GM23338 (cell line): ENCODE measurements around the gene KAZN. TPM values are rescaled to one million over a fixed set of nuclear protein-coding genes. Genes with fewer than 3 reads are reported as not detected.

Source experiments
- ATAC-seq: fragments of 200-7000 bp; cut with Tn5 transposase; 3 replicates; pipeline ENCODE4 v1.9.1; 2020
- DNase-seq: peaks from one replicate; pipeline ENCODE4 v3.0.0-alpha.2; 2015; ENCODE audit warnings: low spot score
- H2AFZ ChIP-seq: fragments of 200-600 bp; sonication (generic); 2 replicates; pipeline ENCODE4 v1.8.0; 2016; ENCODE audit warnings: antibody characterized with exemption, mild to moderate bottlenecking, moderate library complexity
- H3F3A ChIP-seq: fragments of 200-600 bp; sonication (generic); replicated peaks from 2 replicates; pipeline ENCODE4 v1.8.0; 2017; ENCODE audit warnings: antibody characterized with exemption, mixed run types, low read depth
- H3K27ac ChIP-seq: fragments of 200-600 bp; sonication (generic); 2 replicates; pipeline ENCODE4 v1.6.1; 2016; ENCODE audit warnings: low read depth
- H3K27me3 ChIP-seq: fragments of 200-600 bp; sonication (generic); 2 replicates; pipeline ENCODE4 v1.8.0; 2016; ENCODE audit warnings: mild to moderate bottlenecking, mixed run types, moderate library complexity; ENCODE audit not compliant: insufficient read depth
- H3K36me3 ChIP-seq: fragments of 200-600 bp; sonication (generic); 2 replicates; pipeline ENCODE4 v1.8.0; 2016; ENCODE audit warnings: mild to moderate bottlenecking; ENCODE audit not compliant: insufficient read depth
- H3K4me1 ChIP-seq: fragments of 200-600 bp; sonication (generic); 2 replicates; pipeline ENCODE4 v1.8.0; 2016; ENCODE audit warnings: mild to moderate bottlenecking, moderate library complexity; ENCODE audit not compliant: insufficient read depth
- H3K4me2 ChIP-seq: fragments of 200-600 bp; sonication (generic); 2 replicates; pipeline ENCODE4 v1.7.1; 2017; ENCODE audit warnings: mixed run types
- H3K4me3 ChIP-seq: fragments of 200-600 bp; sonication (generic); 2 replicates; pipeline ENCODE4 v1.6.1; 2016; ENCODE audit warnings: mixed run types
- H3K79me2 ChIP-seq: fragments of 200-600 bp; sonication (generic); replicated peaks from 2 replicates; pipeline ENCODE4 v1.8.0; 2017; ENCODE audit warnings: mild to moderate bottlenecking; ENCODE audit not compliant: insufficient read depth
- H3K9me2 ChIP-seq: fragments of 200-600 bp; sonication (generic); 2 replicates; pipeline ENCODE4 v1.8.0; 2017; ENCODE audit not compliant: insufficient read depth
- H4K20me1 ChIP-seq: fragments of 200-600 bp; sonication (generic); replicated peaks from 2 replicates; pipeline ENCODE4 v1.8.0; 2017; ENCODE audit warnings: mild to moderate bottlenecking; ENCODE audit not compliant: insufficient read depth
- H3K27ac Mint-ChIP-seq: 2 replicates; pipeline ENCODE4 v1.8.0; 2020; ENCODE audit warnings: inconsistent platforms, mild to moderate bottlenecking, moderate library complexity, mixed read lengths
- H3K27me3 Mint-ChIP-seq: 3 replicates; pipeline ENCODE4 v1.8.0; 2022; ENCODE audit warnings: low read depth, mild to moderate bottlenecking, moderate library complexity, mixed read lengths, inconsistent platforms; ENCODE audit not compliant: insufficient read depth, poor library complexity
- H3K36me3 Mint-ChIP-seq: 3 replicates; pipeline ENCODE4 v1.8.0; 2021; ENCODE audit warnings: low read depth, mild to moderate bottlenecking, inconsistent platforms, moderate library complexity, mixed read lengths
- H3K4me1 Mint-ChIP-seq: 3 replicates; pipeline ENCODE4 v1.8.0; 2020; ENCODE audit warnings: mild to moderate bottlenecking, inconsistent platforms, mixed read lengths
- H3K4me3 Mint-ChIP-seq: 3 replicates; pipeline ENCODE4 v1.8.0; 2021; ENCODE audit warnings: moderate library complexity, mild to moderate bottlenecking, inconsistent platforms, mixed read lengths
- H3K9me3 Mint-ChIP-seq: 3 replicates; pipeline ENCODE4 v1.8.0; 2020; ENCODE audit warnings: moderate library complexity, mild to moderate bottlenecking, inconsistent platforms, mixed read lengths
- CREB1 ChIP-seq: fragments of 250-450 bp; sonication (Bioruptor Pico); IDR thresholded peaks from 2 replicates; pipeline ENCODE4 v1.5.0; 2020; ENCODE audit warnings: low read depth, mild to moderate bottlenecking, moderate library complexity
- CTCF ChIP-seq, 2 experiments: fragments of 200-600 bp in 1 of 2; sonication (generic) in 1 of 2; conservative IDR thresholded peaks; 2 replicates each; pipeline versions ENCODE4 v1.5.1 to v1.6.1; 2016 to 2017; ENCODE audit warnings: antibody characterized with exemption in 2 of 2, low read depth in 2 of 2, mild to moderate bottlenecking in 2 of 2, moderate library complexity in 1 of 2
- ETS1 ChIP-seq: IDR thresholded peaks from 2 replicates; pipeline ENCODE4 v1.6.1; 2016; ENCODE audit warnings: antibody characterized with exemption
- EZH2 ChIP-seq: fragments of 200-600 bp; sonication (generic); IDR thresholded peaks from one replicate; pipeline ENCODE4 v1.8.0; 2017; ENCODE audit warnings: antibody characterized with exemption, mild to moderate bottlenecking, low read depth; ENCODE audit not compliant: unreplicated experiment
- EZH2phosphoT487 ChIP-seq: fragments of 200-600 bp; sonication (generic); IDR thresholded peaks from one replicate; pipeline ENCODE4 v1.8.1; 2018; ENCODE audit warnings: antibody characterized with exemption; ENCODE audit not compliant: unreplicated experiment
- JUNB ChIP-seq: IDR thresholded peaks from one replicate; pipeline ENCODE4 v1.6.1; 2016; ENCODE audit warnings: antibody characterized with exemption; ENCODE audit not compliant: unreplicated experiment
- NANOG ChIP-seq: IDR thresholded peaks from 2 replicates; pipeline ENCODE4 v1.6.1; 2016; ENCODE audit warnings: antibody characterized with exemption, borderline replicate concordance
- POLR2AphosphoS5 ChIP-seq: IDR thresholded peaks from 2 replicates; pipeline ENCODE4 v1.6.1; 2016; ENCODE audit warnings: antibody characterized with exemption, low read depth
- REST ChIP-seq: IDR thresholded peaks from one replicate; pipeline ENCODE4 v1.6.1; 2018; ENCODE audit warnings: antibody characterized with exemption; ENCODE audit not compliant: unreplicated experiment
- STAT1 ChIP-seq: IDR thresholded peaks from one replicate; pipeline ENCODE4 v1.6.1; 2016; ENCODE audit warnings: antibody characterized with exemption; ENCODE audit not compliant: unreplicated experiment
- ZNF114 ChIP-seq: fragments of 250-450 bp; sonication (Bioruptor Pico); IDR thresholded peaks from 2 replicates; pipeline ENCODE4 v1.5.0; 2020; ENCODE audit warnings: mild to moderate bottlenecking, moderate library complexity
- ZNF331 ChIP-seq: fragments of 250-450 bp; sonication (Bioruptor Pico); IDR thresholded peaks from 2 replicates; pipeline ENCODE4 v1.5.0; 2020; ENCODE audit warnings: low read depth, mild to moderate bottlenecking, moderate library complexity
- ZNF462 ChIP-seq: fragments of 250-450 bp; sonication (Bioruptor Pico); IDR thresholded peaks from 2 replicates; pipeline ENCODE4 v1.5.0; 2020; ENCODE audit warnings: mild to moderate bottlenecking, moderate library complexity
- polyA plus RNA-seq: library from polyadenylated mRNA; unstranded; fragments of >200 nt; fragmentation: Nextera tagmentation; extraction: Ambion mirVana; gene quantifications from 2 replicates; pipeline ENCODE4 v1.2.1, GENCODE V29; 2016
- total RNA-seq: library from RNA; depleted of rRNA; stranded (reverse); fragments of >200 nt; shearing (Covaris generic); gene quantifications from 2 replicates; pipeline ENCODE4 v1.2.3, GENCODE V29; 2014

Gene KAZN
- total and polyA plus RNA-seq, 2 experiments from 2014 or later: 9.9 to 15.0 TPM

- H3F3A ChIP-seq: no peaks in the 10 kb centered on the region
- no peak for DNase-seq
These were observed 270.7 kb downstream of the KAZN start for GRCh38 chr1:14869187-14869586.

More at GRCh38 chr1:14869187-14869586, 270.7 kb downstream of the KAZN start:
- Histone ChIP-seq H4K20me1 (peaks cover 4% of the 10 kb centered on the region), H3K9me2 (peaks cover 5% of the 10 kb centered on the region; the same call in 1 of the 2 replicates), H3K27ac (no peak overlapping the region), H3K4me3 (no peak overlapping the region), H3K4me2 (no peak overlapping the region), H3K36me3 (no peaks in the 10 kb centered on the region), H2AFZ (no peak overlapping the region), H3K4me1 (peaks cover 11% of the 10 kb centered on the region), H3K79me2 (no peaks in the 10 kb centered on the region; the same call in 1 of the 2 replicates), H3K27me3 (no peaks in the 10 kb centered on the region)
- Mint-ChIP-seq H3K36me3 (no peaks in the 10 kb centered on the region), H3K4me1 (peaks cover 11% of the 10 kb centered on the region), H3K27ac (no peak overlapping the region), H3K9me3 (no peaks in the 10 kb centered on the region), H3K4me3 (no peak overlapping the region), H3K27me3 (no peaks in the 10 kb centered on the region)
- no peak for ATAC-seq
- no peak for TF ChIP-seq ZNF331 (CRISPR knock-in tag)
- TF ChIP-seq ZNF462: no peak
- TF ChIP-seq EZH2: no peak
- TF ChIP-seq CTCF (conservative IDR thresholded peaks at IDR 0.05; ENCODE audit: low read depth in 2 of 2): no peak
- TF ChIP-seq CREB1: no peak
- TF ChIP-seq REST: no peak
- TF ChIP-seq ETS1: no peak
- no peak for TF ChIP-seq ZNF114
- no peak for TF ChIP-seq EZH2phosphoT487
- TF ChIP-seq STAT1: no peak
- no peak for TF ChIP-seq NANOG
- TF ChIP-seq POLR2AphosphoS5: no peak
- TF ChIP-seq JUNB: no peak
